ENCODE measurements around the gene KIRREL3.
"Not testable (repeated sequence)": the region's sequence is repeated elsewhere in the genome, so short reads cannot be mapped to it uniquely, and the experiment has no call there.

Gene KIRREL3

DNA sequence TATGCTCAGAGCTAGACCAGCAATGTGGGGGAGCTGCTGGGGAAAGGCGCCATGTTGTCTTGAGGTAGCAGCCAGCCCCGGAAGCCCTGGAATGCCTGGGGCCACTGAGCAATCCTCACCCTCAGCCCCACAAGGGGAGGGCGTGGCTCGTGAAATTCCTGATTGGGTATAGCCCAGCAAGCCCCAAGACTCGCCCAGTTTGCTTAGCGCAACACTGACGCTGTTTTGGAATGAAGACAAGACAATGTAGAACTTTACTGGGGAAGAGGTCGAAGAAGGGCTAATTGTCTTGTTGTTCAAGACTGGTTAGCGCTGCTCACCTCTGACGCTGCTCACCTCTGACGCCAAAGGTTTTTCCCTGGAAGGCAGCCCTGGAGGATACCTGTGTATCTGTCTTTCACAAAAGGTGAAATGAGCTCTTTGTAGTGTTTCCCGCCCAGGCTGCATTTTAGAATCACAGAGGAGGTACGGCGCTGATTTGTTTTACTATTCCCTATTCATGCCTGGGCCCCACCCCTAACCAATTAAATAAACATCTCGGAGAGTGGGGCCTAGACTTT, 597.5 kb downstream of the KIRREL3 start:
- no peak for DNase-seq (ENCODE audit: low spot score)

DNA sequence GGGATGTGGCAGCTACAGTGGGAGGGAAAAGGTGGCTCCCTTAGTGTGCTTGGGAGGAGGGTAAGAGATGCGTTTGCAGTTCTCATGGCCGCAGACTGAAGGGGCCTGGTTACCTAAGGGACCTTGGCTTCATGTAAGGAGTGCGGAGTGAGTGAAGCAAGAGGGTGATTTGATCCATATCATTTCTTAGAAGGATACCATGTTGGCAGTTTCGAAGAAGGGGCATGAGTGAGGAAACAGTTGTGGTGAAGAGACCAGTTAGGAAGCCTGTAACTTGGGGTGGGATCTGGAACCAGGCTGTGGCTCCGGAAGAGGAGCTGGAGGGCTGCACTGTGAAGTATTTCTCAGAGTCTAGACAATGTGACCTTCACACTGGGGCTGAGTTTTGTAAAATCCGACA, 600.1 kb downstream of the KIRREL3 start:
- no peak for DNase-seq (ENCODE audit: low spot score)

DNA sequence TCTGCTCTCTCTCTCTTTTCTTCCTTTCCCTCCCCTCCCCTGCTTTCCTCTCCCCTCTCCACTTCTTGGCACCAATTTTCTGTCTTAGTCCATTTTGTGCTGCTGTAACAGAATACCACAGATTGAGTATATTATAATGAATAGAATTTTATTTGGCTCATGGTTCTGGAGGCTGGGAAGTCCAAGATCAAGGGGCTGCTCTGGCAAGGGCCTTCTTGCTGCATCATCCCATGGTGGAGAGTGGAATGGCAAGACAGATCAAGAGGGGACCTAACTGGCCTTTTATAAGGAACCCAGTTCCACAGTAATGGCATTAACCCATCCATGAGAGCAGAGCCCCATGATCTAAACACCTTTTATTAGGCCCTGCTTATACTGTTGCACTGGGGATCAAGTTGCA, 600.6 kb downstream of the KIRREL3 start:
- no peak for DNase-seq (ENCODE audit: low spot score)

DNA sequence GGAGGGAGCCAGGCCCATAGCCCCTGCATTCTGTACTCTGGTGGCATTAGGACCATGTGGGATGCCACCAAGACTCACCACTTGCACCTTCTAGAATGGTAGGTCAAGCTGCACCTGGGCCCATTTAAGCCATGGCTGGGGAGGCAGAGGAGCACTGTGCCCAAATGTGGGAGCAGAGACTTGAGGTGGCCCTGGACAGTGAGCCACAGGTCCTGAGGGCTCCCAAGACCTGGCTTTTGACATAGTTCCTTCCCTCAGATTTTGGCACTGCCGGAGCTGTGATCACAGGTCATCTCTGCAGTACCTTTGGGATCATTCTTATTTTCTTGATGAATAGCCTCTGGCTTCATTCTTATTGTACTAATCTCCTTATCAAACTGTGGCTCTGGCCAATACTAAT, 601.8 kb downstream of the KIRREL3 start:
- no peak for DNase-seq (ENCODE audit: low spot score)

DNA sequence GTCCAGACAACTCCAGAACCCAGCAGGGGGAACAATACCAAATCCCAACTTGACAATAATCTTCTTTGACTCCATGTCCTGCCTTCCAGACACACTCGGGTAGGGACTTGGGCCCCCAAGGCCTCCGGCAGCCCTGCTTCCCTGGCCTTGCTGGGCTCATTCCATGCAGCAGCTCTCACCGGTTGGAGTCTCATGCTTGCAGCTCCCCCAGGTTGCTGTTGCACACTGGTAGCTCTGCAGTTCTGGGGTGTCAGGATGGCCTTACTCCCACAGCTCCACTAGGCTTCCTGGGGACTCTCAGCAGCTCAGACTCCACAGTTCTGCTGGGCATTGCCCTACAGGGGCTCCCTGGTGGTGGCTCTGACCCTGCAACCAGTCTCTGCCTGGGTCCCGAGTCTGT, 602.3 kb downstream of the KIRREL3 start:
- no peak for DNase-seq (ENCODE audit: low spot score)

DNA sequence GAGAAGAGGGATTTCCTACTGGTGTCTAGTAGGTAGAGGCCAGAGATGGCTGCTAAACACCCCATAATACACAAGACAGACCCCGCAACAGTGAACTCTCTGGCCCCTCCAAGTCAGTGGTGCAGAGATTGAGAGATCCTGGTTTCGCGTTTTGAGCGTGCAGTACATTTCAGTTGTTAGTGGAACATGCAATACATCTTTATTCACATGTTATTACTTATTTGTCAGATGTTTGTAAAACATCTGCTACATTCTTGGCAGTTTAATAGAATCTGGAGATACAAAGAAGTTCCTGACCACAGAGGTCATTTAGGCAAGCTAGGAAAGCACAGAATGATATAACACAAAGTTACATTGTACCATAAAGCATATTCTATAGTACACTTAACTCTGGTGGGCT, 603.6 kb downstream of the KIRREL3 start:
- DNase-seq (ENCODE audit: low spot score), result no peak

DNA sequence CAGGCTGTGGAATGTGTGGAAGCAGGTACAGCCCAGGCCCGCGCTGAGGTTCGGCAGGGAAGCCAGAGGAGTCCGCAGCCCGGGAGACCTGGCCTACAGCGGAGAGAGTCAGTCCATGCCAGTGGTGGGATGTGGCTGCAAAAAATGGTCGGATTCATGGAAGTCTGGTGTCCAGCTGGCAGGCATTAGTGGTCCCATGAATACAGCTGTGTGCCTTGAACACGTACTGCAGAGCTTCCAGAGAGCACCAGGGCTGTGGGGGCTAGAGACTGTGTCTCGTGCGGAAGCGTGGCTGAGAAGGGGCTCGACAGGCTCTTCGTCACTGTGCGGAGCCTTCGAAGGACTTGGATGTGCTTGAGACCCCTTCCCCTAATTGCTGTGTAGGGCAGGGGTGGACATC, 604.3 kb downstream of the KIRREL3 start:
- not testable (repeated sequence) for DNase-seq (ENCODE audit: low spot score)

DNA sequence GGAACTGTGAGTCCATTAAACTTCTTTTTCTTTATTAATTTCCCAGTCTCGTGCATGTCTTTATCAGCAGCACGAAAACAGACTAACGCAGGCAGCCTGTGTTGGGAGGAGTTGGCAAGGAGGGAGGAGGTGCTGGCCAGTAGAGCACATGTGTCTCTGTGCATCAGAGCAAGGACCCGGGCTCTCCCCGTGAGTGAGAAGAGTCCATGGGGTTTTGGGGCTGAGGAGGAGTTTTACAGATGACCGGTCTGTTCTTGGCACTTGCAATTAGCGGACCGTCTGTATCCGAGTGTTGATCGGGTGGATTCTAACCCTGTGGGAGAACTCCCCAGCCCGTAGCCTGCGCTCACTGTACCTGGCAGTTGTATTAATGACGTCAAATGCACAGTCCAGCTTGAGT, 604.8 kb downstream of the KIRREL3 start:
- DNase-seq (ENCODE audit: low spot score), result not testable (repeated sequence)

DNA sequence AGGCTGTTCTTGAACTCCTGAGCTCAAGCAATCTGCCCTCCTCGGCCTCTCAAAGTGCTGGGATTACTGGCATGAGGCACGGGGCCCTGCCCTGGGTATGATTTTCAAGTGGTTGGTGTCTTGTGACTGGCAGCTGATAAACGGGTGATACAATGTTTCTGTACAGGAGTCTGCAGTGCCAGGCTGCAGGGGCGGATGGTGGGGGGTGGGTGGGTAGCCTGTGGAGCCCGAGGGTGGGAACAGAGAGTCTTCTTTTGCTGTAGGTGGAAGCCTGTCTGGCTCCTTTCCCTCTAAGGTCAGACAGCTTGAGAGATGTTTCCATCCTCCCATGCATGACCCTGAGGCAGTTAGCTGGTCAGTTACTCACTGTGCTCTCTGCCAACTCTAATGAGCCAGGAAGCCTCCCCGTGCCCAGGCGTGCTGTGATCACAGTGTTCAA, 605.9 kb downstream of the KIRREL3 start:
- DNase-seq (ENCODE audit: low spot score), result not testable (repeated sequence)

DNA sequence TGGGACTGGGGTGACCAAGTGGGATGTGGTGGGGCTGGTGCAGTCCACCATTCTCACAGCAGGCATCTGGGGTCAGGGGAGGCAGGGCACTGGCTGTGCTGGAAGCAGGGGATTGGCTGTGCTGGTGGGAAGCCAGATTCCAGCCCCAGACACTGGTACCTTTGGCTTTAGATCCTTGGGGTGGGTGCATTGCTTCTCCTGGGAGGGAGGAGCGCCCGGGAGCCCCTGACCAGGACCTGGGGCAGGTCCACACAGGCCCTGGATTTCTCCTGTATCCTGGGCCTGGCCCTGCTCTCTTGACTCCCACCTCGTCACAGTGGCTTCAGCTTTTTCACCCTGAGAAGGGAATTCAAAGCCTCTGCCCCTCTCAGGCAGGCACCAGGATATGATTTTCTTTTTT, 606.5 kb downstream of the KIRREL3 start:
- no peak for DNase-seq (ENCODE audit: low spot score)

DNA sequence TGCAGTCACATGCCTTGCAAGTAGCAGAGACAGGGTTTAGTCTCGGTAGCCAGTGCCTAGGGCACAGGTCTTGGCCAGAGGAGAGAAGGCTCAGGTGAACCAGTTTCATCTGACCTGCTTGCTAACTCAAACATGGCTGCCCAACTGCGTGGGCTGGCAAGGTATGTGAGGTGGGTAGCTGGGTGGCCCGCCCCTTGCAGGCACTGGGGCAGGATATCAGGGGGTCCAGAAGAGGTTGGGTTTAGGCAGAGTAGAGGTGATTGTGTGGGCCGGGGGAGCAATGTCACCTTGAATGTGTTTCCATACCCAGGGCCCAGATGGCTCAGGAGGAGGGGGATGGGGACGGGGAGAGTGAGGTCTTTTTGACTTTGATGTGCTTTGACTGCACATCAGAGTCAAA, 607.4 kb downstream of the KIRREL3 start:
- no peak for DNase-seq (ENCODE audit: low spot score)

DNA sequence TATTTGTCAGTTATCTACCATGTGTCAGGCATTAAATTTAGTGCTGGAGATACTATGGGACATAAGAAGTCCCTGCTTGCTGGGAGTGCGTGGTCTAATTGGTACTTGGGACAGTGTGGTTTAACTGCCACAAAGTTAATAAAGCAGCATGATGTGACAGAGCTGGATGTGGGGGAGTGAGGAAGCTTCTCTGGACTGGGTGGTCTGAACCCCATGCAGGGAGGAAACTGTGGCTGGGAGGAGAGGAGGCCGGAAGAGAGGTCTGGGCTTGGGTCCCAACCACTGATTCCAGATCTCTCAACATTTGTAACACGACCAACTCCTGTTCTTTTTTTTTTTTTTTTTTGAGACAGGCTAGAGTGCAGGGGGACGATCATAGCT, 607.9 kb downstream of the KIRREL3 start:
- DNase-seq (ENCODE audit: low spot score), result peak; percentile 36

DNA sequence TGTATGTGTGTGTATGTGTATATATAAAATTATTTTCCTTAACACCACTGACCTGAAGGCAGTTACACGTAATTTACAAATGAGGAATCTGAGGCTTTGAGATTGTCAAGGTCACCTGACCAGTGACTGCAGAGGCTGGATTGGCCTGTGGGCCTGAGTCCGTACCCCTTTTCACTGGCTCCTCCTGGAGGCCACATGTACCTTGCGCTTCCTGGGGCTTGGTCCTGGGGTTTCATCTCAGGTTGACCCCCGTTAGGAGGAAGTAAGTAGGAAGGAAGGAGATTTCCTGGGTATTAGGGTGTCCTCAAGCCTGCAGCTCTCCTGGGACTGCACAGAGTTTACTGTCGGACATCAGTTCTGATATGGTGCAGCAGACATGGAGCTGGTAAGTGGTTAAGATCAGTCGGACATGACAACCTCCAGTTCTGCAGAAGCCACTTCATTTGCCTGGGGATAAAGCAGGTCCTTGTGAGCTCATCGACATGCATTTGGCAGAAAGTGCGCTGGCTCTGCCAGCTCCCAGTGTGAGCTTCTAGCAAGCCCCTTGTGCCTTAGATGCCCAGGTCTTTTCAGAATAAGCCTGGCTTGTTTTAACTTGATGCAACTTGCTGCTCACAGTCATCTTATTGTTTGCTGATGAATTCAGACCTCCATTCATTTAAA, 608.5 kb downstream of the KIRREL3 start:
- no peak for DNase-seq (ENCODE audit: low spot score)

DNA sequence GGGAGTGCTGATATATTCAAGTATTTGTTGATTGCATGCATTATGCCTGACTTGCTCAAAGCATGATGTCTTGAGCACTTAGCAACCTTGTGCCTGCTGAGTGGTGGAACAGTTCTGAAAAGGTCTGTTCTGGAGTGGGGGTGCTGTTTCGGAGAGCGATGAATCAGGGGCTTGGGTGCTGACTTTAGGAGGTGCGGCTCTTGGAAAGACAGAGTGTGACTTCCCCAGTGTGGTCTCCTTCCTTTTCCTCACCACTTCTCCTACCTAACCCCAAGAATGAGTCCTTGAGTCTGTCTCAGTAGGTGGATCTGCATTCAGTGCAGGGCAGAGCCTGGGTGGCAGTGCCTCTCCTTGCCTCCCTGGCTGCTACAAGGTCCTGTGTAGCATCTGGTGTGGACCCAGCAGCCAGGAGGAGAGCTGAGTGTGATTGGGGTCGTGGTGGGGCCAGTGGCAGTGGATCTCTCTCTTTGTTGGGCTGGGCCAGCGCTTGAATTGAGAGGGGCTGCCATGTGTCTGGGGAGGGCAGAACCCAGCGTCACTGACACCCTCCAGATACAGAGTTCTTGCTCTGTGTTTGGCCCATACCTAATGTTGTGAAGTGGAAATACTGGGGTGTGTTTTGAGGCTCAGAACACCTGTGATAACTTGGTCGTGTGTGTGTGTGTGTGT, 609.1 kb downstream of the KIRREL3 start:
- no peak for DNase-seq (ENCODE audit: low spot score)

DNA sequence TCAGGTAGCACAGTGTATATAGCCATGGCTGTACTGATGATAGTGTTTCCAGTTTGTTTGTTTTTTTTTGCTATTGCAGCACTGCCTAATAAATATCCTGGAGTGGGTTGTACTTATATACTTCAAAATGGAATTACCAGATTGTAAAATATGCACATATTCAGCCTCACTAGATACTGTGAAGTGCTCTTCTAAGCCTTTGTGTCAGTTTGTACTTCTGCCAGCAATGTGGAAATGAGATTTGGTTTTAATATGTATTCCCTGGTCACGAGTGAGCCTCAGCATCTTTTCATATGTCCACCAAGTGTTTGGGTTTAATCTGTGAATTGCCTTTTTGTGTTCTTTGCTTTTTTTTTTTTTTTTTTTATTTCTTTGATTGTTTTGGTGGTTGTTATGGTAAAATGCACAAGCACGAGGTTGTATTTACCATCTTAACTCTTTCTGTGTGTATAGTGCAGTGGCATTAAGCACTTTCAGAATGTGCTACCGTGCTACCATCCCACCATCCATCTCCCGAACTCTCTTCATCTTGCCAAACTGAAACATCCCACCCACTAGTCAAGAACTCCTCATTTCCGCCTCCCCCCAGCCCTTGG, 610.2 kb downstream of the KIRREL3 start:
- no peak for DNase-seq (ENCODE audit: low spot score)

DNA sequence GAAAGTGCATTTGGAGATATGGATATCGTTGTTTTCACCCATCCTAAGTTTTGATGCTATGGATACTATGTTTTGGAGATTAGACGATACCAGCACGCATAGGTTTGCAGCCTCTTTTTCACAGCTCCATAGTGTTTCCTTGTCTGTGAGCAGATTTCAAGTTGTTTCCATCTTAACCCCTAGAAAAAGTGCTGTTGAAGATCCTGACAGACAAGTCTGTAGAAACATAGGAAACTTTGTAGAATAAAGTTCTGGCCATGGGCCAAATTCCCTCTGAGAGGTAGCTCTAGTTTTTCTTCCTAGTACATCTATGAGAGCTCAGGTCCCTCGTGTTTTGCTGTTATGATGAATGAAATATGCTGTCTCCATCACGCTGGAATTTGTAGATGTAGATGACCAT, 612.7 kb downstream of the KIRREL3 start:
- DNase-seq (ENCODE audit: low spot score), result no peak

DNA sequence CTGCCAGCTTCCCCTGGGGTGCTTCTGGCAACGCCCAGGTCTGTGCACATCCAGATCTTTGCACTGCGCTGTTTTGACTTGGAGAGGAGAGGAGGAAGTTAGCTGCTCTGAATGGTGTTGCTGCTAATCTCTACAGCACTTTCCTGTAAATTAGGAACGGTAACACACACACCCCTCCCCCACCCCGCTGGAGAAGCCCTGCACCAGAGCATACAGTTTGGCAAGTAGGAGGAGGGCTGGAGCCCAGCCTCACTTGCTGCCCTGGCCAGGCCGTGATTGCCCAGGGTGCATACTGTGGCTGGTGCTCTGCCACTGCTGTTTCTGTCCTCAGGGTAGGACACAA, 613.9 kb downstream of the KIRREL3 start:
- DNase-seq (ENCODE audit: low spot score), result not testable (repeated sequence)

DNA sequence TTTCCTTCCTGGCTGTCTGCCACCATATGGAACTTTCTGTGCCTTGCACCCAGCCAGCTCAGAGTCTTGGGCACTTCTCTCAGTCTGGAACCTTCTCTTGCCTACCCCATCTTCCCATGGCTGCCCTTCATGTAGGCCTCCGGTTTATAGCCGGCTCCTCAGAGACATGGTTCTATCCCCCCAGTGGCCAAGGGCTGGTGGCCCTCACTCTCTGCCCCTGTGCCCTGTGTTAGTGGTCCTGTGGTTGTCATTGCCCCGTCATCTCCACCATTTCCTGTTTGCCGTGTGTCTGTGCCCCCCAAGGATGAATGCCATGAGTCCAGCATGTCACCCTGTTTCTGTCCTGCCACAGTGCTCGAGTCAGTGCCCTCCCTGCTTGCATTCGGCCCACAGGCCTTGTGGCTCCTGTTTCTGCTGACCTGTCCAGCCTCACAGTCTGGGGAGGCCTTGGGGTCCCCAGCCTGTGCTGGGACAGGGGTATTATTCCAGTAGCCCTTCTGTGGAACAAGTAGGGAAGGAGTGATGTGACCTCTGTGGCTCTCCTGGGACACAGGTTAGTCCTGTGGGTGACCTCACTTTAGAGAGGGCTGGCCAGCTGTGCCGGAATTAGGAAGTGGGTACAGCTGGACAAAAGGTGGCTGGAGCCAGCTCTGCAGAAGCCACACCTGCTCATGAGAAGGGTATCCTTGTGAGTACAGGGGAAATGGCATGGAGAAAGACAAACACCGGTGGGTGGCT, 614.4 kb downstream of the KIRREL3 start:
- no peak for DNase-seq (ENCODE audit: low spot score)

DNA sequence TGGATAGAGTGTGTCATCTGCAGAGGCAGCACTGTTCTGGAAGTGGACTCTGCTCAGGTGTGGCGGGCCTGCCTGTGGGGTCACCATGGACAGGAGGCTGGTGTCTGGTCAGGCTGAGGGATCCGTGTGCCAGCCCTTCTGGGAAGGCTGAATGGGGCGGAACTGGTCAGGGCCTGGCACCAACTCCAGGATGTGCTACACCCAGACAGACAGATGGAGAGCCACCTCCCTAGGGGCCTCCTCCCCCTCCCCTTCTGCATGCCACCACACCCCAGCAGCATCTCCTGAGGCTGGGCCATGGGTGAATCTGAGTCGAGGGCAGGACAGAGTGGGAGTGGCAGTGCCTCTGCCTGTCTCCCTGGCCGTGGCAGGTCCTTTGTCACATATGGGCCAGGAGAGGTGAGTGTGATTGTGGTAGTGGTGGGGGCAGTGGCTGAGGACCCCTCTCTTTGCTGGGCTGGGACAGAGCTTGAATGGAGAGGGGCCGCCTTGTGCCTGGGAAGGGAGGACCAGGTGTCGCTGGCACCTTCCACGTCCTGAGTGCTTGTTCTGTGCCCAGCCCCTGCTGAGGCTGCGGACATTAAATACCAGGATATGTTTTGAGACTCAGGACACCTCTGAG, 616.0 kb downstream of the KIRREL3 start:
- no peak for DNase-seq (ENCODE audit: low spot score)

DNA sequence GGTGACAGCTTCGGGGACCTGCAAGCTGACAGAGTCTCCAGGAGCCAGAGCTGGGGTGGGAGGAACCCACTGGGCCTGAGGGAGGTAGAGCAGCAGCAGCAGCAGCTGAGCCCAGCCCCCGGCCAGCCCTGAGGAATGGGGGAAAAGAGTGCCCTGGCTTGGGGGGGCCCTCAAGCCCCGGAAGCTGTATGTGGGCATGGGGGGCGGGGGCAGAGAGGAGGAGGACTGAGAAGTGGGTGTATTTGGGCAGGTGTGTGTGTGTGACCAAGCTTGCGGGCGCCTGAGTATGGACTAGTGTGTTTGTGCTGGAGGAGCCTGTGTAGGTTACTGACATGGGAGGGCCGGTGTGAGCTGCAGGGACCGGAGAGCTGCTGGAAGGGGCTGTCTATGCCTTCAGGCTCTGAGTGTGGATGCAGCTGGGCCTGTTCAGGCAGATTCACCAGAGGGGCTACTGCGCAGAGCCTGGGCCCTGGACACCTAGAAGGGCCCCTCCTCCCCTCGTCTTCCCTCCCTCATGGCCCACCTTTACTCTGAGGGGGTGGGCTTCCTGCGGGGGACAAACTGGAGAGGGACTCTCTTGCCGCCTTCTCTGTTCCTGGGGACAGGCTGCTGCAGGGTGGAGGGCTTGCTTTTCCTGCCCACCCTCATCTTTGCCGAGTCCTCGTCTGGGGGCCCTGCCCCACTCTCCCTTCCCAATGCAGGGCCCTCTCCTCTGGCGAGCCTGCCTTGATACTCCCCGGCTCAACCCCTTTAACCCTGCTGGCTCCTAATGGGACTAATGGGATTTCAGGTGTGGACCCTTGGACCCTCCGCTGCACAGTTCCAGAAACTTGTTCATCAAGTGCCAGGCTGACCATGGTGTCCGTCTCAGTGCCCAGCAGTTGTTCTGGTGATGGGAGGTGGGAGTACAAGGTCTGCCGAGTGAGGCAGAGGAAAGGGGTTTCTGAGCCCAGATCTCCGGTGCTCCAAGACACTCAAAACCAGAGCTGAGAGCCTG, 616.9 kb downstream of the KIRREL3 start:
- no peak for DNase-seq (ENCODE audit: low spot score)

DNA sequence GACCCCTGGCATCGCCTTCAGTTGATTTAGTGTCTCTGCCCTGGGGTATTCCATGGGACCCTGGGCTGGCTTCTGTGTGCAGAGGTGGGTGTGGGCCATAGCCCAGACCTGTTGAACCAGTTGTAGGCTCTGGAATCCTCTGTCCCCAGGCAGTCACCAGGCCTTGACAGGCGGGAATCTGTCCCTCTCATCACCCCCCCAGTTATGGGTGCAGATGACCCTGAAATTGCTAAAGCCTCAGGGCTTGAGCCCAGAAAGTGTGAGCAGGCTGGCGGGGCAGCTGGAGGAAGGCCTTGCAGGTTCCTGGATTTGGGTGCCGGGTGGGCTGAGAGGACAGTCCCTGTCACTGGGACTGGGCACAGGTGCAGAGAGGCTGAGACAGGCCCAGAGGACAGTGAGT, 617.9 kb downstream of the KIRREL3 start:
- not testable (repeated sequence) for DNase-seq (ENCODE audit: low spot score)

Measured in GM03348 (cell line).